MM.1S (cell line): ENCODE measurements around the gene KCNK17.

Experiments used
- EZH2 ChIP-seq: fragments of 300-600 bp; sonication (generic); optimal IDR thresholded peaks from 2 replicates; pipeline ENCODE3; 2017; ENCODE audit warnings: low read depth, mild to moderate bottlenecking, antibody characterized with exemption, low read length, mixed read lengths
- EZH2phosphoT487 ChIP-seq: fragments of 300-600 bp; sonication (generic); IDR thresholded peaks from 2 replicates; pipeline ENCODE4 v1.6.1; 2018; ENCODE audit warnings: antibody characterized with exemption, low read length
- TF ChIP-seq, protein P1 (sequence below): fragments of 300-600 bp; sonication (generic); IDR thresholded peaks from 2 replicates; pipeline ENCODE4 v1.5.1; 2016; ENCODE audit warnings: antibody characterized with exemption, low read length, mixed read lengths

GRCh38 chr6:39321761-39322160 is 7.5 kb upstream of the KCNK17 start:
- TF ChIP-seq, protein P1, sequence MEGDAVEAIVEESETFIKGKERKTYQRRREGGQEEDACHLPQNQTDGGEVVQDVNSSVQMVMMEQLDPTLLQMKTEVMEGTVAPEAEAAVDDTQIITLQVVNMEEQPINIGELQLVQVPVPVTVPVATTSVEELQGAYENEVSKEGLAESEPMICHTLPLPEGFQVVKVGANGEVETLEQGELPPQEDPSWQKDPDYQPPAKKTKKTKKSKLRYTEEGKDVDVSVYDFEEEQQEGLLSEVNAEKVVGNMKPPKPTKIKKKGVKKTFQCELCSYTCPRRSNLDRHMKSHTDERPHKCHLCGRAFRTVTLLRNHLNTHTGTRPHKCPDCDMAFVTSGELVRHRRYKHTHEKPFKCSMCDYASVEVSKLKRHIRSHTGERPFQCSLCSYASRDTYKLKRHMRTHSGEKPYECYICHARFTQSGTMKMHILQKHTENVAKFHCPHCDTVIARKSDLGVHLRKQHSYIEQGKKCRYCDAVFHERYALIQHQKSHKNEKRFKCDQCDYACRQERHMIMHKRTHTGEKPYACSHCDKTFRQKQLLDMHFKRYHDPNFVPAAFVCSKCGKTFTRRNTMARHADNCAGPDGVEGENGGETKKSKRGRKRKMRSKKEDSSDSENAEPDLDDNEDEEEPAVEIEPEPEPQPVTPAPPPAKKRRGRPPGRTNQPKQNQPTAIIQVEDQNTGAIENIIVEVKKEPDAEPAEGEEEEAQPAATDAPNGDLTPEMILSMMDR: no peak
- TF ChIP-seq EZH2phosphoT487 (no peak), EZH2 (no peak)
